ENCODE measurements around the gene SLC15A4. TPM values are rescaled to one million over a fixed set of nuclear protein-coding genes. Genes with fewer than 3 reads are reported as not detected.

The SLC15A4 gene
- total RNA-seq, 1 experiment from 2014 or later: 20.6 TPM

DNA sequence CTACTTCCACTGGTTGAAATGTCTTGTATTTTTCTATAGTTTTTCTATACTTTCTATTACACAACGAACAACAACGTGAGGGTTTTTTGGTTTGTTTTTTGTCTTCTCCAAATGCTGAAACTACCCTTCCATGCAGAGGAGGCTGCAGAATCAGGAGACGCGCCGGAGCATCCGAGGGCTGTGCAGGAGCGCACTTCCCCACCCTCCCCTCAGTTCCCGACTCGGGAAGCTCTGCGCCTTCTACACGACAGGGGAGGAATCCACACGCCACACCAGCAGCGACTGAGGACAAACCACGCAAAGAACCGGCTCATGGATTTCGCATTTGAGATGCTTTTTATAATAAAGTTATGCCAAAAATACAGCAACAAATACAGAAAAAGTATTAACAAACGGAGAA is 30.9 kb downstream of the SLC15A4 start:
- POLR2A ChIA-PET: no interaction called here
- RAD21 ChIA-PET (ENCODE audit: low non-redundant PET in 1 of 2, low total read pairs in 2 of 2, uncharacterized antibody in 2 of 2, unreplicated experiment in 2 of 2): no interaction called here
- Histone ChIP-seq H3K9ac (ENCODE audit: low read length) (no peak overlapping the region), H3K79me2 (ENCODE audit: insufficient read depth, low read length) (no peaks in the 10 kb centered on the region), H3K9me3 (ENCODE audit: control insufficient read depth in 1 of 2, insufficient read depth in 1 of 2, low read depth in 1 of 2, low read length in 2 of 2) (no peaks in the 10 kb centered on the region), H2AFZ (ENCODE audit: low read depth, low read length, poor library complexity, severe bottlenecking) (no peak overlapping the region), H3K4me1 (ENCODE audit: control insufficient read depth in 1 of 2, insufficient read depth in 2 of 2, low read length in 2 of 2) (no peaks in the 10 kb centered on the region), H3K36me3 (ENCODE audit: control insufficient read depth in 1 of 2, insufficient read depth in 2 of 2, low read length in 2 of 2) (peaks cover 9 to 18% of the 10 kb centered on the region in 2 experiments; a peak in 3 of 4 replicates), H3K9me2 (ENCODE audit: insufficient read depth) (no peaks in the 10 kb centered on the region), H3K4me2 (ENCODE audit: low read length) (no peak overlapping the region), H3K27ac (ENCODE audit: low read depth, low read length) (no peak overlapping the region), H4K20me1 (ENCODE audit: insufficient read depth) (no peaks in the 10 kb centered on the region), H3K4me3 (replicated peaks in 1 of 2; ENCODE audit: low read depth in 1 of 2, low read length in 2 of 2) (no peak overlapping the region), H3K27me3 (ENCODE audit: insufficient read depth, low read length) (no peaks in the 10 kb centered on the region)
- intact Hi-C loops (cut with micrococcal nuclease): no loop called here
- CTCF ChIA-PET: no interaction called here
- BruUV-seq (replicated peaks): no TSS peak
- ATAC-seq (no peak), DNase-seq (ENCODE audit: low read depth, low spot score) (no peak)
- TF ChIP-seq POLR2AphosphoS5 (IDR thresholded peaks at IDR 0.05; ENCODE audit: low read depth, low read length) (no peak), FOSL1 (IDR thresholded peaks at IDR 0.05; ENCODE audit: low read depth) (no peak), EZH2phosphoT487 (IDR thresholded peaks at IDR 0.05; ENCODE audit: borderline replicate concordance) (no peak), POLR2A (IDR thresholded peaks at IDR 0.05; ENCODE audit: borderline replicate concordance, extremely low read depth, insufficient read depth, insufficient read length) (no peak), CEBPB (IDR thresholded peaks at IDR 0.05; ENCODE audit: low read depth) (no peak)

DNA sequence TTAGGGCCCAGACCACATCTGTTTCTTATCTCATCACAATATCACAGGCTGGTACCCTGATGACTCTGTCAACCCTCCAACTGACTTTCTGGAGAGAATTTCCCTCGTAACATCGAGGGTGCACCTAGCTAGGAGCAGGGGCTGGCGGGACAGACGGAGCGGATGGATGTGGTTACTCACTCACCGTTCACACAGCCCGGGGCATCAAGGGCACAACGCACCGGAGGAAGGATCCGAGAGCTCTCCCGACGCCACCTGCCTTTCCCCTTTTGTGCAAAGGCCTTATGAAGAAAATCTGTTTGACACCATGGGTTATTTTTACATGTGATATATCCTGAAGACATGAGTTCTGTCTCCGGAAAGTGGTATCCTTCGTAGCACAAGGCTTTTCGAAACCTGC is 31.4 kb downstream of the SLC15A4 start:
- intact Hi-C loops (cut with micrococcal nuclease): no loop called here
- Histone ChIP-seq H3K79me2 (ENCODE audit: insufficient read depth, low read length) (no peaks in the 10 kb centered on the region), H3K9me2 (ENCODE audit: insufficient read depth) (no peaks in the 10 kb centered on the region), H3K36me3 (ENCODE audit: control insufficient read depth in 1 of 2, insufficient read depth in 2 of 2, low read length in 2 of 2) (peaks cover 9 to 18% of the 10 kb centered on the region in 2 experiments; a peak in 3 of 4 replicates), H3K27me3 (ENCODE audit: insufficient read depth, low read length) (no peaks in the 10 kb centered on the region), H3K9me3 (ENCODE audit: control insufficient read depth in 1 of 2, insufficient read depth in 1 of 2, low read depth in 1 of 2, low read length in 2 of 2) (no peaks in the 10 kb centered on the region), H3K4me2 (ENCODE audit: low read length) (no peak overlapping the region), H3K27ac (ENCODE audit: low read depth, low read length) (no peak overlapping the region), H3K9ac (ENCODE audit: low read length) (no peak overlapping the region), H3K4me1 (ENCODE audit: control insufficient read depth in 1 of 2, insufficient read depth in 2 of 2, low read length in 2 of 2) (no peaks in the 10 kb centered on the region), H3K4me3 (replicated peaks in 1 of 2; ENCODE audit: low read depth in 1 of 2, low read length in 2 of 2) (no peak overlapping the region), H2AFZ (ENCODE audit: low read depth, low read length, poor library complexity, severe bottlenecking) (no peak overlapping the region), H4K20me1 (ENCODE audit: insufficient read depth) (no peaks in the 10 kb centered on the region)
- RAD21 ChIA-PET (ENCODE audit: low non-redundant PET in 1 of 2, low total read pairs in 2 of 2, uncharacterized antibody in 2 of 2, unreplicated experiment in 2 of 2): no interaction called here
- CTCF ChIA-PET: no interaction called here
- ATAC-seq (no peak), DNase-seq (ENCODE audit: low read depth, low spot score) (no peak)
- POLR2A ChIA-PET: no interaction called here
- BruUV-seq (replicated peaks): no TSS peak
- no peak for TF ChIP-seq ZFX (IDR thresholded peaks at IDR 0.05)
- TF ChIP-seq, protein P1, sequence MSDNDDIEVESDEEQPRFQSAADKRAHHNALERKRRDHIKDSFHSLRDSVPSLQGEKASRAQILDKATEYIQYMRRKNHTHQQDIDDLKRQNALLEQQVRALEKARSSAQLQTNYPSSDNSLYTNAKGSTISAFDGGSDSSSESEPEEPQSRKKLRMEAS (IDR thresholded peaks at IDR 0.05): no peak
- no peak for TF ChIP-seq YY1 (IDR thresholded peaks at IDR 0.05; ENCODE audit: extremely low read depth, insufficient replicate concordance, low read depth, low read length)
- TF ChIP-seq SRF (IDR thresholded peaks at IDR 0.05; ENCODE audit: low read depth): no peak
- TF ChIP-seq TCF7L2 (IDR thresholded peaks at IDR 0.05; ENCODE audit: borderline replicate concordance, extremely low read depth, insufficient read depth, insufficient read length): no peak
- TF ChIP-seq POLR2A (IDR thresholded peaks at IDR 0.05; ENCODE audit: borderline replicate concordance, extremely low read depth, insufficient read depth, insufficient read length): no peak
- TF ChIP-seq, protein P2, sequence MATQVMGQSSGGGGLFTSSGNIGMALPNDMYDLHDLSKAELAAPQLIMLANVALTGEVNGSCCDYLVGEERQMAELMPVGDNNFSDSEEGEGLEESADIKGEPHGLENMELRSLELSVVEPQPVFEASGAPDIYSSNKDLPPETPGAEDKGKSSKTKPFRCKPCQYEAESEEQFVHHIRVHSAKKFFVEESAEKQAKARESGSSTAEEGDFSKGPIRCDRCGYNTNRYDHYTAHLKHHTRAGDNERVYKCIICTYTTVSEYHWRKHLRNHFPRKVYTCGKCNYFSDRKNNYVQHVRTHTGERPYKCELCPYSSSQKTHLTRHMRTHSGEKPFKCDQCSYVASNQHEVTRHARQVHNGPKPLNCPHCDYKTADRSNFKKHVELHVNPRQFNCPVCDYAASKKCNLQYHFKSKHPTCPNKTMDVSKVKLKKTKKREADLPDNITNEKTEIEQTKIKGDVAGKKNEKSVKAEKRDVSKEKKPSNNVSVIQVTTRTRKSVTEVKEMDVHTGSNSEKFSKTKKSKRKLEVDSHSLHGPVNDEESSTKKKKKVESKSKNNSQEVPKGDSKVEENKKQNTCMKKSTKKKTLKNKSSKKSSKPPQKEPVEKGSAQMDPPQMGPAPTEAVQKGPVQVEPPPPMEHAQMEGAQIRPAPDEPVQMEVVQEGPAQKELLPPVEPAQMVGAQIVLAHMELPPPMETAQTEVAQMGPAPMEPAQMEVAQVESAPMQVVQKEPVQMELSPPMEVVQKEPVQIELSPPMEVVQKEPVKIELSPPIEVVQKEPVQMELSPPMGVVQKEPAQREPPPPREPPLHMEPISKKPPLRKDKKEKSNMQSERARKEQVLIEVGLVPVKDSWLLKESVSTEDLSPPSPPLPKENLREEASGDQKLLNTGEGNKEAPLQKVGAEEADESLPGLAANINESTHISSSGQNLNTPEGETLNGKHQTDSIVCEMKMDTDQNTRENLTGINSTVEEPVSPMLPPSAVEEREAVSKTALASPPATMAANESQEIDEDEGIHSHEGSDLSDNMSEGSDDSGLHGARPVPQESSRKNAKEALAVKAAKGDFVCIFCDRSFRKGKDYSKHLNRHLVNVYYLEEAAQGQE (IDR thresholded peaks at IDR 0.05; ENCODE audit: low read depth): no peak
- TF ChIP-seq, protein P3, sequence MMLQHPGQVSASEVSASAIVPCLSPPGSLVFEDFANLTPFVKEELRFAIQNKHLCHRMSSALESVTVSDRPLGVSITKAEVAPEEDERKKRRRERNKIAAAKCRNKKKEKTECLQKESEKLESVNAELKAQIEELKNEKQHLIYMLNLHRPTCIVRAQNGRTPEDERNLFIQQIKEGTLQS (IDR thresholded peaks at IDR 0.05): no peak
- no peak for TF ChIP-seq EGR1 (IDR thresholded peaks at IDR 0.05; ENCODE audit: low read depth)
- TF ChIP-seq EZH2 (IDR thresholded peaks at IDR 0.05): no peak
- TF ChIP-seq FOSL1 (IDR thresholded peaks at IDR 0.05; ENCODE audit: low read depth): no peak
- no peak for TF ChIP-seq JUND (IDR thresholded peaks at IDR 0.05)
- TF ChIP-seq RAD21 (IDR thresholded peaks at IDR 0.05; ENCODE audit: low read depth): no peak
- TF ChIP-seq, protein P4, sequence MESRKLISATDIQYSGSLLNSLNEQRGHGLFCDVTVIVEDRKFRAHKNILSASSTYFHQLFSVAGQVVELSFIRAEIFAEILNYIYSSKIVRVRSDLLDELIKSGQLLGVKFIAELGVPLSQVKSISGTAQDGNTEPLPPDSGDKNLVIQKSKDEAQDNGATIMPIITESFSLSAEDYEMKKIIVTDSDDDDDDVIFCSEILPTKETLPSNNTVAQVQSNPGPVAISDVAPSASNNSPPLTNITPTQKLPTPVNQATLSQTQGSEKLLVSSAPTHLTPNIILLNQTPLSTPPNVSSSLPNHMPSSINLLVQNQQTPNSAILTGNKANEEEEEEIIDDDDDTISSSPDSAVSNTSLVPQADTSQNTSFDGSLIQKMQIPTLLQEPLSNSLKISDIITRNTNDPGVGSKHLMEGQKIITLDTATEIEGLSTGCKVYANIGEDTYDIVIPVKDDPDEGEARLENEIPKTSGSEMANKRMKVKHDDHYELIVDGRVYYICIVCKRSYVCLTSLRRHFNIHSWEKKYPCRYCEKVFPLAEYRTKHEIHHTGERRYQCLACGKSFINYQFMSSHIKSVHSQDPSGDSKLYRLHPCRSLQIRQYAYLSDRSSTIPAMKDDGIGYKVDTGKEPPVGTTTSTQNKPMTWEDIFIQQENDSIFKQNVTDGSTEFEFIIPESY (IDR thresholded peaks at IDR 0.05; ENCODE audit: extremely low read depth, insufficient replicate concordance, low read length): no peak
